Common myeloid progenitor, CD34-positive (primary cell): ENCODE results near the gene CCDC73.

Source experiments
- CTCF ChIA-PET: fragments of 350-600 bp; sonication (Branson Sonifier 250); formaldehyde crosslinking; loops from one replicate; lab custom pipeline; 2021; ENCODE audit warnings: antibody characterized with exemption; lab: Charles Lee
- POLR2A ChIA-PET: fragments of 350-600 bp; sonication (Branson Sonifier 250); formaldehyde crosslinking; loops from one replicate; lab custom pipeline; 2021; ENCODE audit warnings: antibody characterized with exemption; lab: Charles Lee
- DNase-seq, 3 donors: peaks; one replicate each; pipeline versions ENCODE4 v3.0.0 to v3.0.0-alpha.2; 2013
- H3K27ac ChIP-seq, 2 experiments: 1 replicate in 1 of 2; 2 replicates in 1 of 2; pipeline ENCODE4 v1.7.0; 2013; ENCODE audit warnings: inconsistent platforms in 2 of 2, low read length in 2 of 2, mild to moderate bottlenecking in 2 of 2, low read depth in 1 of 2, moderate library complexity in 1 of 2; ENCODE audit not compliant: severe bottlenecking in 2 of 2, insufficient read depth in 1 of 2, poor library complexity in 1 of 2
- H3K27me3 ChIP-seq, 5 experiments: replicated peaks in 2 of 5; 1 replicate in 3 of 5; 2 replicates in 2 of 5; pipeline versions ENCODE4 v1.6.1 to v1.7.0; 2013; ENCODE audit warnings: low read length in 4 of 5, mild to moderate bottlenecking in 2 of 5, moderate library complexity in 2 of 5, inconsistent platforms in 1 of 5; ENCODE audit not compliant: insufficient read depth in 5 of 5, control insufficient read depth in 4 of 5
- H3K36me3 ChIP-seq, 4 experiments: 1 replicate in 2 of 4; 2 replicates in 2 of 4; pipeline versions ENCODE4 v1.6.1 to v1.7.0; 2013; ENCODE audit warnings: low read length in 3 of 4, control low read depth in 1 of 4, mild to moderate bottlenecking in 1 of 4; ENCODE audit not compliant: control insufficient read depth in 4 of 4, insufficient read depth in 4 of 4
- H3K4me1 ChIP-seq, 4 experiments: 1 replicate in 3 of 4; 2 replicates in 1 of 4; pipeline versions ENCODE4 v1.6.1 to v1.7.1; 2013; ENCODE audit warnings: low read length in 3 of 4, mild to moderate bottlenecking in 3 of 4, control low read depth in 1 of 4, inconsistent platforms in 1 of 4, moderate library complexity in 1 of 4; ENCODE audit not compliant: control insufficient read depth in 4 of 4, insufficient read depth in 4 of 4; ENCODE audit errors: control extremely low read depth in 1 of 4
- H3K4me3 ChIP-seq, 7 experiments: 1 replicate in 4 of 7; 2 replicates in 3 of 7; pipeline versions ENCODE4 v1.5.1 to v1.7.0; 2013; ENCODE audit warnings: mild to moderate bottlenecking in 7 of 7, low read length in 6 of 7, moderate library complexity in 6 of 7, inconsistent platforms in 2 of 7, low read depth in 2 of 7, control low read depth in 1 of 7; ENCODE audit not compliant: insufficient read depth in 4 of 7, control insufficient read depth in 1 of 7; ENCODE audit errors: extremely low read depth in 1 of 7
- H3K9me3 ChIP-seq, 5 experiments: 1 replicate in 4 of 5; 2 replicates in 1 of 5; pipeline versions ENCODE4 v1.6.1 to v1.7.1; 2013; ENCODE audit warnings: low read length in 4 of 5, mild to moderate bottlenecking in 2 of 5, inconsistent platforms in 1 of 5, low read depth in 1 of 5, moderate library complexity in 1 of 5; ENCODE audit not compliant: control insufficient read depth in 4 of 5, insufficient read depth in 2 of 5; ENCODE audit errors: control extremely low read depth in 1 of 5
- WGBS: methylation state at CpG from one replicate; pipeline ENCODE4 v1.1.5; 2013; ENCODE audit not compliant: insufficient coverage; 5-methylcytosine and 5-hydroxymethylcytosine counted together

The CCDC73 gene

GRCh38 chr11:32704261-32704660, 90.2 kb downstream of the CCDC73 start:
- Histone ChIP-seq H3K27me3 (no peaks in the 10 kb centered on the region), H3K4me1 (peaks cover 0 to 9% (median 4%) of the 10 kb centered on the region in 4 experiments), H3K4me3 (no peak overlapping the region), H3K9me3 (peaks cover 0 to 16% (median 8%) of the 10 kb centered on the region in 5 experiments), H3K27ac (no peak overlapping the region), H3K36me3 (no peaks in the 10 kb centered on the region)
- CTCF ChIA-PET = no interaction called here
- 85% methylated on average over 5 of the region's 6 CpGs for WGBS
- POLR2A ChIA-PET = no interaction called here
- no peak for DNase-seq

GRCh38 chr11:32701616-32702015, 92.8 kb downstream of the CCDC73 start:
- Histone ChIP-seq H3K36me3 (no peaks in the 10 kb centered on the region), H3K27ac (no peak overlapping the region), H3K9me3 (peaks cover 0 to 16% (median 8%) of the 10 kb centered on the region in 5 experiments), H3K4me3 (no peak overlapping the region), H3K27me3 (no peaks in the 10 kb centered on the region), H3K4me1 (peaks cover 0 to 9% (median 4%) of the 10 kb centered on the region in 4 experiments)
- no CpG with 5 or more reads among the region's 1 CpG for WGBS
- peak in 1 of 3 donors; percentile 4 for DNase-seq
- POLR2A ChIA-PET = no interaction called here
- CTCF ChIA-PET = no interaction called here

- CTCF ChIA-PET = no interaction called here
These were observed 95.9 kb downstream of the CCDC73 start for GRCh38 chr11:32698579-32698978.

GRCh38 chr11:32671051-32671450, 123.4 kb downstream of the CCDC73 start:
- H3K4me3 ChIP-seq = no peak overlapping the region
- no peaks in the 10 kb centered on the region for H3K4me1 ChIP-seq
- DNase-seq = no peak
- no peaks in the 10 kb centered on the region for H3K27me3 ChIP-seq
- H3K36me3 ChIP-seq = no peaks in the 10 kb centered on the region
- CTCF ChIA-PET = no interaction called here
- POLR2A ChIA-PET = interaction anchor here (0.6 kb wide), 1 partner anchor 1646 kb away, joined by 3 read pairs; no protein-coding TSS in a partner anchor
- peaks cover 0 to 1% (median 0%) of the 10 kb centered on the region in 5 experiments for H3K9me3 ChIP-seq
- WGBS = no CpG with 5 or more reads among the region's 1 CpG
- no peak overlapping the region for H3K27ac ChIP-seq

More at GRCh38 chr11:32698579-32698978, 95.9 kb downstream of the CCDC73 start:
- no peaks in the 10 kb centered on the region for H3K9me3 ChIP-seq
- no peak for DNase-seq
- POLR2A ChIA-PET = no interaction called here
- no CpG with 5 or more reads among the region's 2 CpGs for WGBS
- H3K4me1 ChIP-seq = peaks cover 0 to 9% (median 4%) of the 10 kb centered on the region in 4 experiments
- H3K27ac ChIP-seq = no peak overlapping the region
- H3K4me3 ChIP-seq = no peak overlapping the region
- no peaks in the 10 kb centered on the region for H3K27me3 ChIP-seq
- no peaks in the 10 kb centered on the region for H3K36me3 ChIP-seq

GRCh38 chr11:32659672-32660071, 134.8 kb downstream of the CCDC73 start:
- no CpG with 5 or more reads among the region's 2 CpGs for WGBS
- DNase-seq = no peak
- H3K27ac ChIP-seq = no peak overlapping the region
- no peaks in the 10 kb centered on the region for H3K27me3 ChIP-seq
- H3K9me3 ChIP-seq = no peaks in the 10 kb centered on the region
- no peak overlapping the region for H3K4me3 ChIP-seq
- CTCF ChIA-PET = no interaction called here
- POLR2A ChIA-PET = no interaction called here
- H3K4me1 ChIP-seq = no peaks in the 10 kb centered on the region
- H3K36me3 ChIP-seq = no peaks in the 10 kb centered on the region

- no peaks in the 10 kb centered on the region for H3K36me3 ChIP-seq
- no CpG with 5 or more reads among the region's 2 CpGs for WGBS
- no peaks in the 10 kb centered on the region for H3K9me3 ChIP-seq
- no peaks in the 10 kb centered on the region for H3K4me1 ChIP-seq
- no peak overlapping the region for H3K27ac ChIP-seq
- ChIA-PET POLR2A (interaction anchor here (0.7 kb wide), 1 partner anchor 147 kb away, joined by 3 read pairs; no protein-coding TSS in a partner anchor), CTCF (interaction anchor here (0.6 kb wide), 1 partner anchor 678 kb away, joined by 3 read pairs; no protein-coding TSS in a partner anchor)
- no peaks in the 10 kb centered on the region for H3K27me3 ChIP-seq
- H3K4me3 ChIP-seq = no peak overlapping the region
- DNase-seq = no peak
These were observed 135.6 kb downstream of the CCDC73 start for GRCh38 chr11:32658639-32659406.

- ChIA-PET CTCF (no interaction called here), POLR2A (no interaction called here)
- Histone ChIP-seq H3K4me1 (no peaks in the 10 kb centered on the region), H3K4me3 (no peak overlapping the region), H3K36me3 (no peaks in the 10 kb centered on the region), H3K9me3 (no peaks in the 10 kb centered on the region), H3K27me3 (no peaks in the 10 kb centered on the region), H3K27ac (no peak overlapping the region)
- WGBS = no CpG with 5 or more reads among the region's 1 CpG
- DNase-seq = no peak
These were observed 150.9 kb downstream of the CCDC73 start for GRCh38 chr11:32643526-32643925.
